Inflammatory macrophage treated with lipopolysaccharide for 4 hours (primary cell): Measurements from ENCODE around the gene NPEPPS.
"Not testable (repeated sequence)": the region's sequence is repeated elsewhere in the genome, so short reads cannot be mapped to it uniquely, and the experiment has no call there.

Experiments used
- DNase-seq: peaks from one replicate; pipeline ENCODE4 v3.0.0-alpha.2; 2020

Gene NPEPPS

GRCh38 chr17:47567261-47567660 is 36.4 kb downstream of the NPEPPS start:
- not testable (repeated sequence) for DNase-seq

- peak; percentile 67 for DNase-seq
These were observed 41.7 kb downstream of the NPEPPS start for GRCh38 chr17:47572561-47572960.

- DNase-seq = not testable (repeated sequence)
These were observed 51.5 kb downstream of the NPEPPS start for GRCh38 chr17:47582416-47582815.

DNA sequence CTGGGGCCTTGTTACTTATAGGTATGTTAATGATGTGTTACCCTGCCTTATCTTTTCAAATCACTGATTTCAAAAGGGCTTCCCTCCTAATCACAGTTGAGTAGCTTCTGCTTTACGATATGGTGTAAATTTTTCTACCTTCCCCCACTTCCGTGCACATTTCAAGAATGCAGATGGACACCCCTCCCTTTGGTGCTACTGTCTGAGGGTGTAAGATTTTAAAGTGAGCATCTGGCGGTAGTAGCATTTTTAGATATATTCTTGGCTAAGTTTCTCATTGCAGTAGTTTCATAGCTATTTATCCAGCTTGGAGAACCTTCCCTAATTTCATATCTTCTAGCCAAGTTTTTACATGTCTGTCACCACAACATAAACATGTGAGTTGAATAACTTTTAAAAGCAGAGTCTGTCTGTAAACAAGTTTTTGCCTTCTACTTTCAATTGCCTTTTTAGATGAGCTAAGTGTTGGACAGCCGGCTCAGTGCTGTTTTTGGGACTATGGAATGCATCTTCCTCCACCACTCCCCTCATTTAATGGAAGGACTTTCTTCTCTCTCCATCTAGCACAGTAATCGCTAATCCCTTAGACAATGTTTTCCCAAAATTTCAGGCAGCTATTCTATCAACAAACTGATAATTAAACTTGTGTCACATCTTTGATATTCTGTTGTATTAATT is 55.6 kb downstream of the NPEPPS start:
- not testable (repeated sequence) for DNase-seq

GRCh38 chr17:47593522-47593921 is 62.6 kb downstream of the NPEPPS start:
- not testable (repeated sequence) for DNase-seq

DNA sequence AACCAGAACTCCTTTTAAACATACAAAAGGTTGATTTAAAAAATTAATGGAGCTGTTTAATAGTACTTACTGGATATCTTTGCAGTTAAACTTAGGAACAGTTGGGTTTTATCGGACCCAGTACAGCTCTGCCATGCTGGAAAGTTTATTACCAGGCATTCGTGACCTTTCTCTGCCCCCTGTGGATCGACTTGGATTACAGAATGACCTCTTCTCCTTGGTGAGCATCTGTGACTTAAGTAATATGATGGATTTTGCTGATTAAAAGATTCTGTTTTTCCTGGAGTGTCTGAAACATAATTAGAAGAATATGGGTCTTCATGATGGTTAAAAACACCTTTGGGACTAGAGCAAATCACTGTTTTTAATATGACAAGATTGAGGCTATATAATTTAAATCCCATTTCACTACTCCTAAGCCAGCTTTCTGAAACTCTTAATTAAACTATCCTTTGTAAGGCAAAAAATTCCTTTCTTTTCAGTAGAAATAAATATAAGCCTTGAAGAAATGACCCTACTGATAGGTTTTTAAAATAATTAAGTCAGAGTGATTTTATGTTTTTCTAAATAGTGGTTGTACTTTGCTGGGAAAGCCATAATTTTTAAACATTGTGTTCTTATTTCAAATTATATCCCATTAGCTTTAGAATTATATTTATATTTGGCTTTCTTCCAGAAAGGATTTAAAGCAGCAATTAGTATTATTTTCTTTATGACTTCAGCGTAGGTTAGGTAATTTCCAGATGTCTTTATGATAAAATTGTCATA is 73.1 kb downstream of the NPEPPS start:
- no peak for DNase-seq

GRCh38 chr17:47604598-47604927 is 73.7 kb downstream of the NPEPPS start:
- no peak for DNase-seq

- no peak for DNase-seq
These were observed 74.1 kb downstream of the NPEPPS start for GRCh38 chr17:47605011-47605410.

DNA sequence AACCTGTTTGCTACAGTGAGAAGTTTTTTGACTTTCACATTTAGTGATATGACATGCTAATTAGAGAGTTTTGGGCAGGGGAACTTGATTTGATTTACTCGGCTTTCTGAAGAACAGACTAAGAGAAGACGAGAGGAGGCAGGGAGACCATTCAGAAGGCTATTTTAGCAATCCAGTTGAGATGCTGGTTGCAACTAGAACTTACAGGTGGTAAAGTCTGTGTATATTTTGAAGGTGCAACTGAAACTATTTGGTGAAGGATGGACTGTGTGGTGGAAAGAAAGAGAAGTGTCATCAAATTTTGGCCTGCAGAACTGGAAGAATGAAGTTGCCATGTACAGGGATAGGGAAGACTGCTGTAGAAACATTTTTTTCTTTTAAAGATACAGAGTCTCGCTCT is 76.6 kb downstream of the NPEPPS start:
- no peak for DNase-seq

DNA sequence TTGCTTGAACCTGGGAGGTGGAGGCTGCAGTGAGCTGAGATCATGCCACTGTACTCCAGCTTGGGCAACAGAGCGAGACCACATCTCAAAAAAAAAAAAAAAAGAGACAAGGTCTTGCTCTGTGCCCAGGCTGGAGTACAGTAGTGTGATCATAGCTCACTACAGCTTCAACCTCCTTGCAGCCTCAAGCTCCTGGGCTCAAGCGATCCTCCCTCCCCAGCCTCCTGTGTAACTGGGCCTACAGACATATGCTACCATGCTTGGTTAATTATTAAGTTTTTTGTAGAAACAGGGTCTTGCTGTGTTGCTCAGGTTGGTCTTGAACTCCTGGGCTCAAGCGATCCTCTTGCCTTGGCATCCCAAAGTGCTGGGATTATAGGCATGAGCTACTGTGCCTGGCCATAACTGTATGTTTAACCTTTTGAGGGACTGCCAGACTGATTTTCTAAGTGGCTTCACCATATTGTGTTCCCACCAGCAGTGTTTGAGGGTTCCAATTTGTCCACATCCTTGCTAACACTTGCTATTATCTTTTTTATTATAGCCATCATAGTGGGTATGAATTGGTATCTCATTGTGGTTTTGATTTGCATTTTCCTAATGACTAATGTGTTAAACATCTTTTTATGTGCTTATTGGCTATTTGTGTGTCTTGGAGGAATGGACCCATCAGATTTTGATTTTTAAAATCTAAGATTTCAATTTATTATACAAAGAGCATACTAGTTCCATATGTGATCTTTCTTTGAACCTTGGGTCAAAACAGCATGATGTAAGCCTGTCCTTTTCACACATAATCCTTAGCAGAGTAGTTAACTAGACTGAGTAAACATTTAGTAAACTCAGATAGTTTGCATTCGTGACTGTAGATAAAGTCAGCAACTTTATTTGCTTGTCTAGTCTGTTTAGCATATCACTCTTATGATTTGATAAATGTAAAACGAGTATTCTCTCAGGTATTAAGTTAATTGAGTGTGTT is 80.8 kb downstream of the NPEPPS start:
- DNase-seq = no peak

- DNase-seq = peak; percentile 60
These were observed 85.0 kb downstream of the NPEPPS start for GRCh38 chr17:47615766-47616424.

- peak; percentile 16 for DNase-seq
These were observed 87.5 kb downstream of the NPEPPS start for GRCh38 chr17:47618410-47618809.

- no peak for DNase-seq
These were observed 89.8 kb downstream of the NPEPPS start for GRCh38 chr17:47620503-47621245.

DNA sequence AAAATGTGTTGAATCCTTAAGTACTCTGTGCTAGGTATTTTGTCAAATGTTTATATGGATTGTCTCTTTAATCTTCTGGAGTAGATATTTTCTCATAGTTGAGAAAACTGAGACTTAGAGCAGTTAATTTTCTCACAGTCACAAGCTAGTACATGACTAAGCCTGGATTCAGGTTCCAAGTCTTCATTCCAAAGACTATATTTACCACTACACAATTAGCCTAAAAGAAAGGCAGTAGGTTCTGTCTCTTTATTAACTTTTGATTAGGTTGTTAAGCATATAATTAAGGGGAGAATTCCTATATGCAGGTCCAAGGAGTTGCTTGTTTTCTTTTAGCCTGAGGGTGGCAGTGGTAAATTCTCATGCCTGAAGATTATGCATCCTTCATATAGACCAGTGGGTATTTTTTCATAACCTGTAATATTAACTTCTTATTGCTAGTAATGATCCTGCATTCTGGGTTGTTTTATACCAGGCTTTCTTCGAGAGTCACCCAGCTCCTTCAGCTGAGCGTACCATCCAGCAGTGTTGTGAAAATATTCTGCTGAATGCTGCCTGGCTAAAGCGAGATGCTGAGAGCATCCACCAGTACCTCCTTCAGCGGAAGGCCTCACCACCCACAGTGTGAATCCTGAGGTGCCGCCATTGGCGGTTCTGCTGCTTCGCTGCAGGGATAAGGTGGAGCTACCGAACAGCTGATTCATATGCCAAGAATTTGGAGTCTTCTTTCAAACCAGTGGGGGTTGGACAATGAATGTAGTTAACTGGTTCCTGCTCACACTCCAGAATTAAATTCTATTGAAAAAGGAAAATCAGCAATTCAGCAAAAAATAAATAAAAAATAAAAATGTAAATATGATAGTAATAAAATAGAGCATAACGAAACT is 90.6 kb downstream of the NPEPPS start:
- DNase-seq = no peak

GRCh38 chr17:47622180-47622549 is 91.3 kb downstream of the NPEPPS start:
- DNase-seq = no peak

DNA sequence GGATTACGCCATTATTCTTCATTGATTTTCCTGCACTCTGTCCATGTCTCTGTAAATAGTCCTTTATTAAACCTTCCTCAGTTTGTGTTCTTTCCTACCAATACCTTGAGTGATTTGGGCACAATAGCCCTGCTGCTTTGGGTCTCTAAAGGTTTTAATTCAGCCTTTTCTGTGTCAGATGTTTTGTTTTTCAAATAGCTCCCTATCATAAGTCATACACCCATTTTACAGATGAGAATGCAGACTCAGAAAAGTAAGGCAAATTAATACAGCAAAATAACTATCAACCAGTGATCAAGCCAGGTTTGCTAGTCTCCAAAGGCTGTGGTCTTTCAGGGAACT is 93.8 kb downstream of the NPEPPS start:
- no peak for DNase-seq

GRCh38 chr17:47628014-47628566 is 97.2 kb downstream of the NPEPPS start:
- no peak for DNase-seq

GRCh38 chr17:47629826-47630225 is 98.9 kb downstream of the NPEPPS start:
- DNase-seq = no peak

- DNase-seq = no peak
These were observed 99.7 kb downstream of the NPEPPS start for GRCh38 chr17:47630614-47631013.

- DNase-seq = no peak
These were observed 102.1 kb downstream of the NPEPPS start for GRCh38 chr17:47632991-47633390.

DNA sequence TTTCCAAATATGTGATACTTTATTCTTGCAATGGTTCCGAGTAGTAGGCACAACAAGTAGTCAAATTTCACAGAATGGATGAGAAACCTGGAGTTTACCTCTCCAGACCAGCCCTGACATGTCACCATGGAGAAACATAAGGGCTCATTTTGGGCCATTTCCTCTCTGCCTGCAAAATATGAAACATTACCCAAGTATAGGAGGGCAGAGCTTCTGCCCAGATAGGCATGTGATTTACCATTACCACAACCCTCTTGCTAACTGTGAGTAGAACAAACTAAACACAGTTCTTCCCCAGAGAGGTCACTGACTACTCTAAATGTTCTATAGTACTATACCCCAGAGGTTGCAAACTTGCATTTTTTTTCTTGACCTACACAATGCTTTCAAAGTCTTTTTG is 103.1 kb downstream of the NPEPPS start:
- DNase-seq = peak; percentile 71
